ENCODE results near the gene PI3.

The PI3 gene

GRCh38 chr20:45176526-45177267, 2.0 kb downstream of the PI3 start:
- no peak for TF ChIP-seq CTCF (IDR thresholded peaks at IDR 0.05)
- no peaks in the 10 kb centered on the region for H3K9me3 ChIP-seq
- no peaks in the 10 kb centered on the region for H3K36me3 ChIP-seq
- no peak overlapping the region for H3K4me3 ChIP-seq
- H3K27ac ChIP-seq = no peak overlapping the region
- no peak for DNase-seq
- no peaks in the 10 kb centered on the region for H3K4me1 ChIP-seq
- no peaks in the 10 kb centered on the region for H3K27me3 ChIP-seq
- intact Hi-C loops (cut with DNase I; ENCODE audit: low total_unique reads) = no loop called here

DNA sequence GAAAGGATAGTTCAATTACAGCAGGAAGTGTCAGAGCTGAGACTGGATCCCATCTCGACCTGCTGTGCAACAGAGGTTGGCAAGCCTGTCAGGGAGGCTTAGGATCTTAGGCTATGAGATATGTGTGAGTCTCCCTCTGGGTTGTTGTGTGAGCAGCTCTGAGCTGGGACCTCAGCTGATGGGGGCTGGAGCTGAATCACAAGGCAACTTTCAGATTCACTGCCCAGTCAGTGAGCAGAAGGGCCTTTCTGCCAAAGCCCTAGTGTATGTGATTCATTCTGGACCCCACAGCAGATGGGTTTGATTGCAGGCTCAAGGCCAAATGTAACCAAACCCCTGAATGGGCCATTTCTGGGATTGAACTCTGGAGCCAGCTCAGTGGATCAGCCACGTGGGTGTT, 4.5 kb downstream of the PI3 start:
- Histone ChIP-seq H3K27ac (no peak overlapping the region), H3K9me3 (no peaks in the 10 kb centered on the region), H3K4me3 (no peak overlapping the region), H3K4me1 (no peaks in the 10 kb centered on the region), H3K27me3 (no peaks in the 10 kb centered on the region), H3K36me3 (no peaks in the 10 kb centered on the region)
- intact Hi-C loops (cut with DNase I; ENCODE audit: low total_unique reads) = no loop called here
- no peak for TF ChIP-seq CTCF (IDR thresholded peaks at IDR 0.05)
- DNase-seq = no peak

DNA sequence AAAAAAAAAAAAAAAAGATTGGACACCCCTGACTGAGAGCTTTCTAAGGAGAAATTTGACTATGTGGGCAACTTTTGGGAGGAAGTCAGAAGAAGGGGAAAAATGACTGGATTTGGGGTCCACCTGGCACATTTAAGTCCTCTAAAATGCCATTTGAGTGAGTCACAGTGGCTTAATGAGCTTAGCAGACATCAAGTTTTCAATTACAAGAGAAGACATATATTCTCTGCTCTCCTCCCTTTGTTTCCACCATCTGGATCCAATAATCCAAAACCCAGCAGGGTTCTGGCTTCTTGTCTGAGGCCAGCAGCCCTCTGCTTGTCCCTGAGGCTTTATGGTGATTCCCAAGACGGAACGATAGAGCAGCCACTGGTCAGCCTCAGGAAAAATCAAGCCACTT, 6.9 kb downstream of the PI3 start:
- H3K4me3 ChIP-seq = no peak overlapping the region
- no peaks in the 10 kb centered on the region for H3K4me1 ChIP-seq
- H3K9me3 ChIP-seq = no peaks in the 10 kb centered on the region
- intact Hi-C loops (cut with DNase I; ENCODE audit: low total_unique reads) = no loop called here
- DNase-seq = no peak
- no peak overlapping the region for H3K27ac ChIP-seq
- no peaks in the 10 kb centered on the region for H3K36me3 ChIP-seq
- no peaks in the 10 kb centered on the region for H3K27me3 ChIP-seq
- TF ChIP-seq CTCF (IDR thresholded peaks at IDR 0.05) = no peak

GRCh38 chr20:45183084-45183483, 8.4 kb downstream of the PI3 start:
- no peak overlapping the region for H3K27ac ChIP-seq

GRCh38 chr20:45187693-45188092, 13.0 kb downstream of the PI3 start:
- Histone ChIP-seq H3K9me3 (no peaks in the 10 kb centered on the region), H3K36me3 (no peaks in the 10 kb centered on the region), H3K27ac (no peak overlapping the region), H3K27me3 (no peaks in the 10 kb centered on the region), H3K4me1 (no peaks in the 10 kb centered on the region), H3K4me3 (no peak overlapping the region)
- TF ChIP-seq CTCF (IDR thresholded peaks at IDR 0.05) = no peak
- no peak for DNase-seq
- intact Hi-C loops (cut with DNase I; ENCODE audit: low total_unique reads) = no loop called here

More at GRCh38 chr20:45183084-45183483, 8.4 kb downstream of the PI3 start:
- TF ChIP-seq CTCF (IDR thresholded peaks at IDR 0.05) = no peak
- no peaks in the 10 kb centered on the region for H3K4me1 ChIP-seq
- H3K4me3 ChIP-seq = no peak overlapping the region
- no peaks in the 10 kb centered on the region for H3K36me3 ChIP-seq
- H3K27me3 ChIP-seq = no peaks in the 10 kb centered on the region
- intact Hi-C loops (cut with DNase I; ENCODE audit: low total_unique reads) = no loop called here
- no peak for DNase-seq
- no peaks in the 10 kb centered on the region for H3K9me3 ChIP-seq
